Mucosa of stomach (tissue), 1 donor: ENCODE results near the gene GARNL3.

Experiments used
- H3K27me3 ChIP-seq: one replicate; pipeline ENCODE4 v1.7.0; 2013; ENCODE audit warnings: mild to moderate bottlenecking, low read length; ENCODE audit not compliant: control insufficient read depth, insufficient read depth
- H3K36me3 ChIP-seq: one replicate; pipeline ENCODE4 v1.7.0; 2013; ENCODE audit warnings: low read length; ENCODE audit not compliant: control insufficient read depth, insufficient read depth
- H3K4me1 ChIP-seq: one replicate; pipeline ENCODE4 v1.7.0; 2013; ENCODE audit warnings: mild to moderate bottlenecking, low read length; ENCODE audit not compliant: control insufficient read depth, insufficient read depth
- H3K4me3 ChIP-seq: one replicate; pipeline ENCODE4 v1.7.0; 2013; ENCODE audit warnings: low read length
- H3K9ac ChIP-seq: one replicate; pipeline ENCODE4 v1.7.0; 2013; ENCODE audit warnings: mild to moderate bottlenecking, low read length, moderate library complexity
- H3K9me3 ChIP-seq: one replicate; pipeline ENCODE4 v1.7.0; 2013; ENCODE audit warnings: mild to moderate bottlenecking, low read length, moderate library complexity; ENCODE audit not compliant: control insufficient read depth
- donor health status: Pancreatic carcinoma.

GARNL3 gene

GRCh38 chr9:127417131-127418036, 152.8 kb downstream of the GARNL3 start:
- no peaks in the 10 kb centered on the region for H3K36me3 ChIP-seq
- H3K27me3 ChIP-seq, result no peaks in the 10 kb centered on the region
- peaks cover 4% of the 10 kb centered on the region for H3K4me1 ChIP-seq
- H3K9ac ChIP-seq, result no peak overlapping the region
- H3K9me3 ChIP-seq, result no peaks in the 10 kb centered on the region
- no peak overlapping the region for H3K4me3 ChIP-seq

- H3K36me3 ChIP-seq, result no peaks in the 10 kb centered on the region
- no peak overlapping the region for H3K4me3 ChIP-seq
- H3K9ac ChIP-seq, result no peak overlapping the region
- peaks cover 10% of the 10 kb centered on the region for H3K4me1 ChIP-seq
- H3K9me3 ChIP-seq, result no peaks in the 10 kb centered on the region
- H3K27me3 ChIP-seq, result no peaks in the 10 kb centered on the region
Observed at GRCh38 chr9:127418037-127418471, 153.5 kb downstream of the GARNL3 start.

- Histone ChIP-seq H3K4me3 (no peak overlapping the region), H3K36me3 (no peaks in the 10 kb centered on the region), H3K9ac (no peak overlapping the region), H3K4me1 (peaks cover 11% of the 10 kb centered on the region), H3K9me3 (no peaks in the 10 kb centered on the region), H3K27me3 (no peaks in the 10 kb centered on the region)
Observed at GRCh38 chr9:127419348-127419747, 154.8 kb downstream of the GARNL3 start.

GRCh38 chr9:127421057-127421456, 156.5 kb downstream of the GARNL3 start:
- Histone ChIP-seq H3K9me3 (no peaks in the 10 kb centered on the region), H3K27me3 (no peaks in the 10 kb centered on the region), H3K9ac (no peak overlapping the region), H3K4me1 (peaks cover 23% of the 10 kb centered on the region), H3K4me3 (no peak overlapping the region), H3K36me3 (no peaks in the 10 kb centered on the region)

- no peaks in the 10 kb centered on the region for H3K27me3 ChIP-seq
- H3K9ac ChIP-seq, result no peak overlapping the region
- peaks cover 23% of the 10 kb centered on the region for H3K4me1 ChIP-seq
- H3K9me3 ChIP-seq, result no peaks in the 10 kb centered on the region
- no peaks in the 10 kb centered on the region for H3K36me3 ChIP-seq
- peak overlapping the region; percentile 18 for H3K4me3 ChIP-seq
Observed at GRCh38 chr9:127422133-127422782, 157.7 kb downstream of the GARNL3 start.

- Histone ChIP-seq H3K4me3 (peak overlapping the region; percentile 85), H3K4me1 (peaks cover 23% of the 10 kb centered on the region), H3K36me3 (no peaks in the 10 kb centered on the region), H3K9me3 (no peaks in the 10 kb centered on the region), H3K27me3 (no peaks in the 10 kb centered on the region), H3K9ac (peak overlapping the region; percentile 92)
Observed at GRCh38 chr9:127422787-127423186, 158.2 kb downstream of the GARNL3 start.

GRCh38 chr9:127423476-127423933, 158.9 kb downstream of the GARNL3 start:
- Histone ChIP-seq H3K9me3 (no peaks in the 10 kb centered on the region), H3K4me1 (peaks cover 23% of the 10 kb centered on the region), H3K4me3 (peak overlapping the region; percentile 85), H3K27me3 (no peaks in the 10 kb centered on the region), H3K36me3 (no peaks in the 10 kb centered on the region), H3K9ac (peak overlapping the region; percentile 92)

- Histone ChIP-seq H3K9me3 (no peaks in the 10 kb centered on the region), H3K4me3 (peak within 1 kb of the TSS; percentile 85), H3K27me3 (no peaks in the 10 kb centered on the region), H3K36me3 (no peaks in the 10 kb centered on the region), H3K4me1 (peaks cover 23% of the 10 kb centered on the region), H3K9ac (peak within 1 kb of the TSS; percentile 92)
Observed at GRCh38 chr9:127423934-127424675, 159.5 kb downstream of the GARNL3 start, which contains the start of gene ZNF79. Gene ZNF79, plus strand, starts transcription at chr9:127424382. Its CDS starts 406 bp downstream, at chr9:127424788.

- Histone ChIP-seq H3K4me1 (peaks cover 23% of the 10 kb centered on the region), H3K27me3 (no peaks in the 10 kb centered on the region), H3K36me3 (no peaks in the 10 kb centered on the region), H3K4me3 (peak overlapping the region; percentile 85), H3K9me3 (no peaks in the 10 kb centered on the region), H3K9ac (peak overlapping the region; percentile 92)
Observed at GRCh38 chr9:127424676-127424999, 160.1 kb downstream of the GARNL3 start.

- no peaks in the 10 kb centered on the region for H3K27me3 ChIP-seq
- H3K9ac ChIP-seq, result no peak overlapping the region
- H3K4me3 ChIP-seq, result no peak overlapping the region
- peaks cover 23% of the 10 kb centered on the region for H3K4me1 ChIP-seq
- no peaks in the 10 kb centered on the region for H3K9me3 ChIP-seq
- no peaks in the 10 kb centered on the region for H3K36me3 ChIP-seq
Observed at GRCh38 chr9:127426756-127427155, 162.2 kb downstream of the GARNL3 start.

- no peak overlapping the region for H3K9ac ChIP-seq
- H3K4me3 ChIP-seq, result no peak overlapping the region
- H3K9me3 ChIP-seq, result no peaks in the 10 kb centered on the region
- peaks cover 11% of the 10 kb centered on the region for H3K4me1 ChIP-seq
- no peaks in the 10 kb centered on the region for H3K36me3 ChIP-seq
- H3K27me3 ChIP-seq, result no peaks in the 10 kb centered on the region
Observed at GRCh38 chr9:127428348-127428747, 163.8 kb downstream of the GARNL3 start.

- Histone ChIP-seq H3K4me3 (no peak overlapping the region), H3K27me3 (no peaks in the 10 kb centered on the region), H3K4me1 (peaks cover 5% of the 10 kb centered on the region), H3K36me3 (peaks cover 6% of the 10 kb centered on the region), H3K9ac (no peak overlapping the region), H3K9me3 (no peaks in the 10 kb centered on the region)
Observed at GRCh38 chr9:127430415-127430814, 165.8 kb downstream of the GARNL3 start.
